ENCODE data around the gene YEATS2.

The YEATS2 gene

GRCh38 chr3:183731611-183732010, 34.0 kb downstream of the YEATS2 start:
- TF ChIP-seq FOXP2 (optimal IDR thresholded peaks at IDR 0.05; ENCODE audit: borderline replicate concordance, extremely low read depth, extremely low read length, insufficient read depth) (no peak), REST (IDR thresholded peaks at IDR 0.05; ENCODE audit: insufficient read depth in 1 of 2, low read depth in 2 of 2, low read length in 2 of 2) (no peak), TAF1 (IDR thresholded peaks at IDR 0.05; ENCODE audit: borderline replicate concordance, insufficient read depth, low read length) (no peak), SIN3A (IDR thresholded peaks at IDR 0.05; ENCODE audit: borderline replicate concordance, insufficient read depth, low read length) (no peak), POLR2AphosphoS5 (IDR thresholded peaks at IDR 0.05; ENCODE audit: low read depth, low read length) (no peak)

- TF ChIP-seq POLR2AphosphoS5 (IDR thresholded peaks at IDR 0.05; ENCODE audit: low read depth, low read length) (no peak), SIN3A (IDR thresholded peaks at IDR 0.05; ENCODE audit: borderline replicate concordance, insufficient read depth, low read length) (no peak), TAF1 (IDR thresholded peaks at IDR 0.05; ENCODE audit: borderline replicate concordance, insufficient read depth, low read length) (no peak), REST (IDR thresholded peaks at IDR 0.05; ENCODE audit: insufficient read depth in 1 of 2, low read depth in 2 of 2, low read length in 2 of 2) (no peak), FOXP2 (optimal IDR thresholded peaks at IDR 0.05; ENCODE audit: borderline replicate concordance, extremely low read depth, extremely low read length, insufficient read depth) (no peak)
Observed at GRCh38 chr3:183733553-183733952, 36.0 kb downstream of the YEATS2 start.

GRCh38 chr3:183734750-183735494, 37.3 kb downstream of the YEATS2 start:
- no peak for TF ChIP-seq REST (IDR thresholded peaks at IDR 0.05; ENCODE audit: insufficient read depth in 1 of 2, low read depth in 2 of 2, low read length in 2 of 2)
- no peak for TF ChIP-seq FOXP2 (optimal IDR thresholded peaks at IDR 0.05; ENCODE audit: borderline replicate concordance, extremely low read depth, extremely low read length, insufficient read depth)
- TF ChIP-seq POLR2AphosphoS5 (IDR thresholded peaks at IDR 0.05; ENCODE audit: low read depth, low read length), result no peak
- no peak for TF ChIP-seq TAF1 (IDR thresholded peaks at IDR 0.05; ENCODE audit: borderline replicate concordance, insufficient read depth, low read length)
- no peak for TF ChIP-seq SIN3A (IDR thresholded peaks at IDR 0.05; ENCODE audit: borderline replicate concordance, insufficient read depth, low read length)

GRCh38 chr3:183737116-183737515, 39.5 kb downstream of the YEATS2 start:
- TF ChIP-seq TAF1 (IDR thresholded peaks at IDR 0.05; ENCODE audit: borderline replicate concordance, insufficient read depth, low read length) (no peak), POLR2AphosphoS5 (IDR thresholded peaks at IDR 0.05; ENCODE audit: low read depth, low read length) (no peak), SIN3A (IDR thresholded peaks at IDR 0.05; ENCODE audit: borderline replicate concordance, insufficient read depth, low read length) (no peak), REST (IDR thresholded peaks at IDR 0.05; ENCODE audit: insufficient read depth in 1 of 2, low read depth in 2 of 2, low read length in 2 of 2) (no peak), FOXP2 (optimal IDR thresholded peaks at IDR 0.05; ENCODE audit: borderline replicate concordance, extremely low read depth, extremely low read length, insufficient read depth) (no peak)

Data from PFSK-1 (cell line).